Testis (tissue), 2 donors: ENCODE measurements around the gene ZNF267.

Source experiments
- POLR2A ChIP-seq: fragments of 450-650 bp; IDR thresholded peaks from one replicate; pipeline ENCODE4 v1.6.1; 2017; ENCODE audit warnings: antibody characterized with exemption, mild to moderate bottlenecking, moderate library complexity
- TF ChIP-seq, protein P1 (sequence below), 3 experiments: fragments of 450-650 bp in 2 of 3; fragments of 200-600 bp in 1 of 3; sonication (generic) in 1 of 3; IDR thresholded peaks; one replicate each; pipeline ENCODE4 v1.5.1; 2016 to 2019; ENCODE audit warnings: antibody characterized with exemption in 3 of 3, mild to moderate bottlenecking in 2 of 3, moderate library complexity in 1 of 3

DNA sequence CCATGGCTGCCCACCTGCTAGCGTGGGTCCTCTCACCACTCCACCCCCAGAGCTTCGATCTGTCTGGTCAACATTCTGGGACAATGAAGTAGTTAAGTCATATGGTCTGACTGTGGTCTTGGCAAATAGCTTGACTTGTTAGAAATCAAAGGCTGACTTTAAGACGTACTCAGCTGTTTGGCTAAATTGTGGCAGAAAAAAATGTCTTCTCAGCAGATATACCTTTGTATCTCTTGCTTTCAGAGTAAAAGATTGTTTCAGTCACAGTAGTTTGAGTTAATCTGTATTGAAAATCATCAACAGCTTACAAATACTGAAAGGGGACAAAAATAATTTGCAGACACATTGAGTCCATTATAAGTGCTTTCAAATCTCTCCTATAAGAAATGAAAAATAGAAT is 2.1 kb upstream of the ZNF267 start:
- TF ChIP-seq, protein P1, sequence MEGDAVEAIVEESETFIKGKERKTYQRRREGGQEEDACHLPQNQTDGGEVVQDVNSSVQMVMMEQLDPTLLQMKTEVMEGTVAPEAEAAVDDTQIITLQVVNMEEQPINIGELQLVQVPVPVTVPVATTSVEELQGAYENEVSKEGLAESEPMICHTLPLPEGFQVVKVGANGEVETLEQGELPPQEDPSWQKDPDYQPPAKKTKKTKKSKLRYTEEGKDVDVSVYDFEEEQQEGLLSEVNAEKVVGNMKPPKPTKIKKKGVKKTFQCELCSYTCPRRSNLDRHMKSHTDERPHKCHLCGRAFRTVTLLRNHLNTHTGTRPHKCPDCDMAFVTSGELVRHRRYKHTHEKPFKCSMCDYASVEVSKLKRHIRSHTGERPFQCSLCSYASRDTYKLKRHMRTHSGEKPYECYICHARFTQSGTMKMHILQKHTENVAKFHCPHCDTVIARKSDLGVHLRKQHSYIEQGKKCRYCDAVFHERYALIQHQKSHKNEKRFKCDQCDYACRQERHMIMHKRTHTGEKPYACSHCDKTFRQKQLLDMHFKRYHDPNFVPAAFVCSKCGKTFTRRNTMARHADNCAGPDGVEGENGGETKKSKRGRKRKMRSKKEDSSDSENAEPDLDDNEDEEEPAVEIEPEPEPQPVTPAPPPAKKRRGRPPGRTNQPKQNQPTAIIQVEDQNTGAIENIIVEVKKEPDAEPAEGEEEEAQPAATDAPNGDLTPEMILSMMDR (IDR thresholded peaks at IDR 0.05): no peak
- no peak for TF ChIP-seq POLR2A
